SKM-1 (cell line): ENCODE data around the gene SERPINE1.

Experiments
- DNase-seq: peaks from one replicate; lab custom pipeline; 2025; ENCODE audit not compliant: unreplicated experiment; lab: John Stamatoyannopoulos, UW

SERPINE1 gene

GRCh38 chr7:101186194-101186593, 59.3 kb downstream of the SERPINE1 start:
- DNase-seq: no peak

GRCh38 chr7:101186844-101187428, 60.0 kb downstream of the SERPINE1 start:
- DNase-seq: peak; percentile 17
